ENCODE data around the gene PPP1R37. TPM values are rescaled to one million over a fixed set of nuclear protein-coding genes. Genes with fewer than 3 reads are reported as not detected.

PPP1R37 gene
- total RNA-seq, 4 donors from 2014 or later = 6.7 to 43.8 (median 24.4) TPM

GRCh38 chr19:45096700-45097099, 3.7 kb downstream of the PPP1R37 start:
- intact Hi-C loops (cut with DNase I; ENCODE audit: low total_unique reads) = no loop called here
- no peak for DNase-seq
- Histone ChIP-seq H3K36me3 (no peaks in the 10 kb centered on the region), H3K4me1 (peaks cover 7 to 30% of the 10 kb centered on the region in 2 donors), H3K27ac (no peak overlapping the region), H3K27me3 (no peaks in the 10 kb centered on the region), H3K9me3 (no peaks in the 10 kb centered on the region), H3K4me3 (no peak overlapping the region)
- TF ChIP-seq POLR2A (IDR thresholded peaks at IDR 0.05) (no peak), CTCF (IDR thresholded peaks at IDR 0.05) (no peak)

- Histone ChIP-seq H3K4me1 (peaks cover 7 to 30% of the 10 kb centered on the region in 2 donors), H3K9me3 (no peaks in the 10 kb centered on the region), H3K4me3 (no peak overlapping the region), H3K27ac (peak overlapping the region in 1 of 2 donors; percentile 63), H3K36me3 (no peaks in the 10 kb centered on the region), H3K27me3 (no peaks in the 10 kb centered on the region)
- intact Hi-C loops (cut with DNase I; ENCODE audit: low total_unique reads) = no loop called here
- TF ChIP-seq CTCF (IDR thresholded peaks at IDR 0.05) = no peak
- no peak for TF ChIP-seq POLR2A (IDR thresholded peaks at IDR 0.05)
- no peak for DNase-seq
These were observed 4.4 kb downstream of the PPP1R37 start for GRCh38 chr19:45097450-45097775.

- H3K36me3 ChIP-seq = no peaks in the 10 kb centered on the region
- peaks cover 7 to 34% of the 10 kb centered on the region in 2 donors for H3K4me1 ChIP-seq
- H3K27me3 ChIP-seq = no peaks in the 10 kb centered on the region
- DNase-seq = peak; percentile 46 to 50
- no peak overlapping the region for H3K4me3 ChIP-seq
- intact Hi-C loops (cut with DNase I; ENCODE audit: low total_unique reads) = no loop called here
- no peak for TF ChIP-seq POLR2A (IDR thresholded peaks at IDR 0.05)
- TF ChIP-seq CTCF (IDR thresholded peaks at IDR 0.05) = no peak
- peak overlapping the region in 1 of 2 donors; percentile 63 for H3K27ac ChIP-seq
- H3K9me3 ChIP-seq = no peaks in the 10 kb centered on the region
These were observed 5.0 kb downstream of the PPP1R37 start for GRCh38 chr19:45097776-45098520.

- H3K27ac ChIP-seq = peak overlapping the region in 1 of 2 donors; percentile 30
- no peak for TF ChIP-seq CTCF (IDR thresholded peaks at IDR 0.05)
- no peak for TF ChIP-seq POLR2A (IDR thresholded peaks at IDR 0.05)
- intact Hi-C loops (cut with DNase I; ENCODE audit: low total_unique reads) = no loop called here
- peak in 1 of 2 donors; percentile 35 for DNase-seq
- H3K27me3 ChIP-seq = no peaks in the 10 kb centered on the region
- H3K4me3 ChIP-seq = no peak overlapping the region
- H3K36me3 ChIP-seq = no peaks in the 10 kb centered on the region
- H3K9me3 ChIP-seq = no peaks in the 10 kb centered on the region
- H3K4me1 ChIP-seq = peaks cover 10 to 34% of the 10 kb centered on the region in 2 donors
These were observed 5.8 kb downstream of the PPP1R37 start for GRCh38 chr19:45098521-45099466.

Measured in uterus (tissue), 4 donors.